WERI-Rb-1 (cell line): ENCODE data around the gene UPF2.

Source experiments
- DNase-seq: peaks from one replicate; pipeline ENCODE4 v3.0.0-alpha.2; 2020
- H3K27ac ChIP-seq: fragments of 250-450 bp; sonication (Bioruptor Pico); 2 replicates; pipeline ENCODE4 v1.5.1; 2020; ENCODE audit warnings: mild to moderate bottlenecking, moderate library complexity
- H3K27me3 ChIP-seq: fragments of 250-450 bp; sonication (Bioruptor Pico); 2 replicates; pipeline ENCODE4 v1.5.1; 2021; ENCODE audit warnings: mild to moderate bottlenecking, low read depth, moderate library complexity; ENCODE audit not compliant: insufficient read depth, severe bottlenecking
- H3K36me3 ChIP-seq: fragments of 250-450 bp; sonication (Bioruptor Pico); 2 replicates; pipeline ENCODE4 v1.5.1; 2020; ENCODE audit warnings: mild to moderate bottlenecking, moderate library complexity
- H3K4me3 ChIP-seq: 2 replicates; pipeline ENCODE4 v1.5.1; 2011; ENCODE audit warnings: low read depth, mild to moderate bottlenecking, control low read depth, low read length
- H3K9me3 ChIP-seq: fragments of 250-450 bp; sonication (Bioruptor Pico); 2 replicates; pipeline ENCODE4 v1.5.1; 2021; ENCODE audit warnings: mild to moderate bottlenecking, moderate library complexity; ENCODE audit not compliant: severe bottlenecking
- TF ChIP-seq, protein P1 (sequence below): IDR thresholded peaks from 2 replicates; pipeline ENCODE4 v1.5.1; 2011; ENCODE audit warnings: low read depth, mild to moderate bottlenecking, control low read depth, inconsistent platforms, low read length

Gene UPF2

DNA sequence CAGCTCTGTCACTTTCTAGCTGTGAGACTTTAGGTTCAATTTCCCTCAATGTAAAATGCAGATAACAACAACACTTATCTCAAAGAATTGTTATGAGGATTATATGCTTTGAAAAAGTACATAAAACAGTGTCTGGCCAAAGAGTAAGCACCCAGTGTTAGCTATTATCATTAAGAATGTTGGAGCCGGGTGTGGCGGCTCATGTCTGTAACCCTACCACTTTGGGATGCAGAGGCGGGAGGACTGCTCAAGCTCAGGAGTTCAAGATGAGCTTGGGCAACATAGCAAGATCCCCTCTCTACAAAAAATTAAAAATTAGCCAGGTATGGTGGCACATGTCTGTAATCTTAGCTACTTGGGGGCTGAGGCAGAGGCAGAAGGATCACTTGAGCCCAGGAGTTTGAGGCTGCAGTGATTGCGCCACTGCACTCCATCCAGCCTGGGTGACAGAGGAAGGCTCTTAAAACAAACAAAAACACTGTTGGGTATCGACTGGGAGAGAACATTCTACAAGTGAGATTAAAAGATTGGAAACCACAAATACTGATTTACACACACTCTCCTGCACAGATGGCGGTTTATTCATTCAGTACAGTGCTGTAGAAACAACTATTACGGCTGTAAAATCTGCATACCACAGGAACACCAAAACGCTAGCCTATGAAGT lies 112.2 kb downstream of the UPF2 start:
- peaks cover 4% of the 10 kb centered on the region; the same call in 1 of the 2 replicates for H3K36me3 ChIP-seq
- DNase-seq, result no peak
- H3K4me3 ChIP-seq, result no peak overlapping the region
- no peak overlapping the region for H3K27ac ChIP-seq
- TF ChIP-seq, protein P1, sequence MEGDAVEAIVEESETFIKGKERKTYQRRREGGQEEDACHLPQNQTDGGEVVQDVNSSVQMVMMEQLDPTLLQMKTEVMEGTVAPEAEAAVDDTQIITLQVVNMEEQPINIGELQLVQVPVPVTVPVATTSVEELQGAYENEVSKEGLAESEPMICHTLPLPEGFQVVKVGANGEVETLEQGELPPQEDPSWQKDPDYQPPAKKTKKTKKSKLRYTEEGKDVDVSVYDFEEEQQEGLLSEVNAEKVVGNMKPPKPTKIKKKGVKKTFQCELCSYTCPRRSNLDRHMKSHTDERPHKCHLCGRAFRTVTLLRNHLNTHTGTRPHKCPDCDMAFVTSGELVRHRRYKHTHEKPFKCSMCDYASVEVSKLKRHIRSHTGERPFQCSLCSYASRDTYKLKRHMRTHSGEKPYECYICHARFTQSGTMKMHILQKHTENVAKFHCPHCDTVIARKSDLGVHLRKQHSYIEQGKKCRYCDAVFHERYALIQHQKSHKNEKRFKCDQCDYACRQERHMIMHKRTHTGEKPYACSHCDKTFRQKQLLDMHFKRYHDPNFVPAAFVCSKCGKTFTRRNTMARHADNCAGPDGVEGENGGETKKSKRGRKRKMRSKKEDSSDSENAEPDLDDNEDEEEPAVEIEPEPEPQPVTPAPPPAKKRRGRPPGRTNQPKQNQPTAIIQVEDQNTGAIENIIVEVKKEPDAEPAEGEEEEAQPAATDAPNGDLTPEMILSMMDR, result no peak
- no peaks in the 10 kb centered on the region for H3K27me3 ChIP-seq
- H3K9me3 ChIP-seq, result no peaks in the 10 kb centered on the region

DNA sequence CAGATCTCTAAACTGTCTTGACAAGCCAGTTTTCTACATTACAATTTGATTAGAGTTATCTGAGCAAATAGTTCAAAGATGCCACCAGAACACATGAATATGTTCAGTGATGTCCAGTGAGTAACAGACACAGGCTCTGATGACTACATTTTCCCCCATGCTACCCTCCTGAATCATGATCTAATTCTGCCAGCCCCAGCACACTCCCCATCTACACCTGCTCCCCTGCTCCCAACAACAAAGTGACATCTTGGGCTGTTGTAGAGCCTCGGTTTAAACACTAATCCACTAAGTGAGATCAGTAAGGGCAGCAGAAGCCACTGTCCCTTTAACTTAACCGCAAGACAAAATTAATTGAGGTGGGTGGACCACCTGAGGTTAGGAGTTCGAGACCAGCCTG lies 114.9 kb downstream of the UPF2 start:
- Histone ChIP-seq H3K36me3 (peaks cover 4% of the 10 kb centered on the region; the same call in 1 of the 2 replicates), H3K27ac (no peak overlapping the region), H3K9me3 (no peaks in the 10 kb centered on the region), H3K27me3 (no peaks in the 10 kb centered on the region), H3K4me3 (no peak overlapping the region)
- TF ChIP-seq, protein P1, result no peak
- DNase-seq, result no peak

DNA sequence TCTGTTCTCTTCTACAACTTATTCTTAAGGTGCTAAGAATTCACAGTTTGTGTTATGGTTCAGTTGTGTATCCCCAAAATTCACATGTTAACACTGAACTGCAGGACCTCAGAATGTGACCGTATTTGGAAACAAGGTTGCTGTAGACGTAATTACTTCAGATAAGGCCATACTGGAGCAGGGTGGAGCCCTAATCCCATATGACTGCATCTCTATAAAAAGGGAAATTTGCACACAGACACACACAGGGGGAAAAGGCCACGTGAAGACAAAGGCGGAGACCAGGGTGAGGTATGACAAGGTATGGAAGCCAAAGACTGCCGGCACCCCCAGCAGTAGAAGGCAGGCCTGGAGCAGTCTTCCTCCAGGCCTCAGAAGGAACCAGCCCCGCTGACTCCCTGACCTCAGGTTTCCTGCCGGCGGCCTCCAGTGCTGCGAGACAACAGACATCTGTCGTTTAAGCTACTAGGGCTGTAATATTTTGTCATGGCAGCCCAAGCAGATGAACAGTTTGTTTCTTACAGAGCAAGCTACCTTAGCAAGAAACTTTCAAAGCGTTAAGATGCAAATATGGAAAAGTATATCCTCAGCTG lies 120.7 kb downstream of the UPF2 start:
- DNase-seq, result no peak
- TF ChIP-seq, protein P1, result no peak
- Histone ChIP-seq H3K27me3 (no peaks in the 10 kb centered on the region), H3K9me3 (no peaks in the 10 kb centered on the region), H3K27ac (no peak overlapping the region), H3K36me3 (no peaks in the 10 kb centered on the region; the same call in 1 of the 2 replicates), H3K4me3 (no peak overlapping the region)

DNA sequence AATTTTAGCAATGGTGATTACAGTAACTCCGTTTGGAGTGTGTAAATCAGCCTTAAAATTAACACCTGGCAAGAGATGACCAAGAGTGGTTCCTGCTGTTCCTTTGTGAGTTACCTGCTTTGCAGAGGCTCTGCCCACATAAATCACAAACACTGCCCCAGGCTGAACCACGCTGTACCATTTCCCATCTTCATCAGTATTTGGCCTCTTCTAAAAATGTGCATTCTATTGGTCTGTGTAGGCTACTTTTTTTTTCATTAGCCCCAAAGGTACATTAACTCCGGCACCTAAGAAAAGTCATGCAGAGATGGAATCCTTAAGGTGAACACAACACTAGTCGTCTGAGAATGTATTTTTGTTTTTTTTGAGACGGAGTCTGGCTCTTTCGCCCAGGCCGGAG lies 123.3 kb downstream of the UPF2 start:
- H3K27me3 ChIP-seq, result no peaks in the 10 kb centered on the region
- H3K36me3 ChIP-seq, result no peaks in the 10 kb centered on the region; the same call in 1 of the 2 replicates
- H3K4me3 ChIP-seq, result no peak overlapping the region
- H3K27ac ChIP-seq, result no peak overlapping the region
- DNase-seq, result no peak
- TF ChIP-seq, protein P1, result no peak
- no peaks in the 10 kb centered on the region for H3K9me3 ChIP-seq

GRCh38 chr10:11918384-11918783 lies 124.2 kb downstream of the UPF2 start:
- H3K27me3 ChIP-seq, result no peaks in the 10 kb centered on the region

More at GRCh38 chr10:11918384-11918783, 124.2 kb downstream of the UPF2 start:
- H3K9me3 ChIP-seq, result no peaks in the 10 kb centered on the region
- H3K4me3 ChIP-seq, result no peak overlapping the region
- H3K36me3 ChIP-seq, result no peaks in the 10 kb centered on the region; the same call in 1 of the 2 replicates
- no peak for DNase-seq
- TF ChIP-seq, protein P1, result no peak
- no peak overlapping the region for H3K27ac ChIP-seq
